ENCODE measurements around the gene TMEM232.

The TMEM232 gene

DNA sequence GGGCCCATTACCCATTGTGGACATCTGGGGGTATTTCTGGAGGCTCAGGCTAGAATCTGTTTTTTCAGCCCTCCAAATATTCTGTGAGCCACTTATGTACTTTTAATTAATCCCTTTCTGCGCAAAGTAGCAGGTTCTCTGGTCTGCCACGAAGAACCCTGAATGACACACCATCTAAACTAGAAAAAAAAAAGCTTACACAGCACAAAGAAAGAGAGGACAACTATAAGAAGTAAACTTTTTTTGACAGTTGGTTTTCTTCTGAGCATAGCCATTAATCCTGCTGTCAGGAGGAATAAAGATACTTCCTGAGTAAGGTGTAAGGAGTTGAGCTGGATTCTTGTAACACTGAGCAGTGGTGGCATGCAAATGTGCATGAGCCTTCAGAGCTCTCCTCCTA, 327.5 kb downstream of the TMEM232 start:
- DNase-seq (ENCODE audit: low read depth): no peak

GRCh38 chr5:110397281-110397680, 329.2 kb downstream of the TMEM232 start:
- DNase-seq (ENCODE audit: low read depth): no peak

- no peak for DNase-seq (ENCODE audit: low read depth)
These were observed 339.7 kb downstream of the TMEM232 start for GRCh38 chr5:110386782-110387181.

- no peak for DNase-seq (ENCODE audit: low read depth)
These were observed 343.2 kb downstream of the TMEM232 start for GRCh38 chr5:110383231-110383630.

GRCh38 chr5:110377943-110378342, 348.5 kb downstream of the TMEM232 start:
- DNase-seq (ENCODE audit: low read depth): no peak

GRCh38 chr5:110377361-110377760, 349.1 kb downstream of the TMEM232 start:
- DNase-seq (ENCODE audit: low read depth): no peak

- no peak for DNase-seq (ENCODE audit: low read depth)
These were observed 350.1 kb downstream of the TMEM232 start for GRCh38 chr5:110376281-110376951.

DNA sequence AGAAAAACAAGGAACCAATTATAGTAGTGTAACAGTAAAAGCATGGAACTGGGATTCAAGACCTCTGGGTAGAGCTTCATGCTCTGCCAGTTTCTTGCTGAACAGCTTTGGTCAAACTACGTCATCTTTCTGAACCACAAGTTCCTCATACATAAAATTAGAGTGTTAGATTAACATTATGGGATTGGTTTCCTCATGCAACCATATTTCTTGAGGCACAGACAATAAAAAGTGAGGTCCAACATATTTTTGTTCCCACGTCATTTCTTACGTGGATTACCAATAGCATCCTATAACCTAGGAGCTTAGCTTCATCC, 354.8 kb downstream of the TMEM232 start:
- DNase-seq (ENCODE audit: low read depth): no peak

GRCh38 chr5:110371011-110371724, 355.3 kb downstream of the TMEM232 start:
- DNase-seq (ENCODE audit: low read depth): no peak
